Kidney (tissue), 14 donors: ENCODE measurements around the gene UBXN6. TPM values are rescaled to one million over a fixed set of nuclear protein-coding genes. Genes with fewer than 3 reads are reported as not detected.

Experiments
- DNase-seq, 5 donors: peaks; one replicate each; pipeline ENCODE4 v3.0.0-alpha.2; 2013 to 2020
- FAIRE-seq: peaks from 2 replicates; lab custom pipeline; 2012; peaks lifted over from hg19 to GRCh38; lab: Jason Lieb, UNC
- H3K27ac ChIP-seq, 2 donors: one replicate each; pipeline ENCODE4 v1.7.0; 2013; ENCODE audit warnings: low read depth in 2 of 2, low read length in 2 of 2, inconsistent platforms in 1 of 2
- H3K27me3 ChIP-seq: one replicate; pipeline ENCODE4 v1.7.1; 2013; ENCODE audit warnings: low read length, inconsistent platforms; ENCODE audit not compliant: control insufficient read depth, insufficient read depth
- H3K36me3 ChIP-seq, 3 donors: one replicate each; pipeline versions ENCODE4 v1.7.0 to v1.7.1; 2013; ENCODE audit warnings: low read length in 3 of 3, control low read depth in 1 of 3, inconsistent platforms in 1 of 3; ENCODE audit not compliant: insufficient read depth in 3 of 3, control insufficient read depth in 2 of 3
- H3K4me1 ChIP-seq, 3 donors: one replicate each; pipeline versions ENCODE4 v1.7.0 to v1.7.1; 2013; ENCODE audit warnings: low read length in 3 of 3, inconsistent platforms in 1 of 3, low read depth in 1 of 3; ENCODE audit not compliant: control insufficient read depth in 2 of 3, insufficient read depth in 2 of 3
- H3K4me3 ChIP-seq, 3 donors: one replicate each; pipeline versions ENCODE4 v1.7.0 to v1.8.1; 2013; ENCODE audit warnings: low read length in 3 of 3, control low read depth in 1 of 3, inconsistent platforms in 1 of 3
- H3K9ac ChIP-seq, 3 donors: one replicate each; pipeline versions ENCODE4 v1.7.0 to v1.7.1; 2013; ENCODE audit warnings: low read length in 3 of 3, control low read depth in 1 of 3, inconsistent platforms in 1 of 3
- H3K9me3 ChIP-seq, 3 donors: one replicate each; pipeline versions ENCODE4 v1.7.0 to v1.7.1; 2013; ENCODE audit warnings: low read length in 3 of 3, control low read depth in 1 of 3, inconsistent platforms in 1 of 3; ENCODE audit not compliant: control insufficient read depth in 2 of 3, insufficient read depth in 1 of 3
- CTCF ChIP-seq: IDR thresholded peaks from 3 replicates; pipeline ENCODE4 v1.5.1; 2012; ENCODE audit warnings: mild to moderate bottlenecking, moderate library complexity, borderline replicate concordance; ENCODE audit not compliant: insufficient read depth; ENCODE audit errors: extremely low read depth
- intact Hi-C: fragments of 100-400 bp; cut with DNase I; formaldehyde crosslinking; loops from one replicate; pipeline ENCODE4 v1.11.1; 2022
- polyA plus RNA-seq: library from polyadenylated mRNA; stranded (reverse); fragments of 350-450 nt; fragmentation: Illumina TruSeq; extraction: RNeasy Lipid Tissue Mini Kit (QIAGEN cat#74804); gene quantifications from one replicate; pipeline ENCODE4 v1.2.3, GENCODE V29; 2014; ENCODE audit warnings: low read depth, low replicate concordance; ENCODE audit not compliant: insufficient read depth
- total RNA-seq: library from RNA; stranded (reverse); fragmentation: NEBNext Ultra II Directional; extraction: Animal tissue kit (Norgen Biotek cat#: 25700); gene quantifications from one replicate; pipeline ENCODE4 v1.2.1, GENCODE V29; 2021
- donor health status: control.
- donor health status: control.
- donor health status: control.
- donor health status: control.
- donor health status: control.
- donor health status: DM: yes; HTN: yes; CAD: no.
- donor health status: Normal renal cell carcinoma (clear cell type).

UBXN6 gene
- total and polyA plus RNA-seq, 2 donors from 2014 or later = 110 to 177 TPM

- Histone ChIP-seq H3K36me3 (peaks cover 7 to 12% (median 7%) of the 10 kb centered on the region in 3 donors), H3K4me3 (no peak overlapping the region), H3K9ac (no peak overlapping the region), H3K27me3 (no peaks in the 10 kb centered on the region), H3K4me1 (peaks cover 0 to 3% (median 0%) of the 10 kb centered on the region in 3 donors), H3K9me3 (peaks cover 0 to 3% (median 0%) of the 10 kb centered on the region in 3 donors), H3K27ac (no peak overlapping the region)
- no peak for TF ChIP-seq CTCF
- FAIRE-seq (no peak), DNase-seq (no peak)
- intact Hi-C loops = no loop called here
Observed at GRCh38 chr19:4487572-4487971, 30.0 kb upstream of the UBXN6 start.

- Histone ChIP-seq H3K36me3 (peaks cover 0 to 3% (median 3%) of the 10 kb centered on the region in 3 donors), H3K27ac (no peak overlapping the region), H3K9me3 (no peaks in the 10 kb centered on the region), H3K9ac (no peak overlapping the region), H3K4me1 (no peaks in the 10 kb centered on the region), H3K4me3 (no peak overlapping the region), H3K27me3 (no peaks in the 10 kb centered on the region)
- no peak for TF ChIP-seq CTCF
- DNase-seq (no peak), FAIRE-seq (no peak)
- intact Hi-C loops = no loop called here
Observed at GRCh38 chr19:4483385-4483784, 25.8 kb upstream of the UBXN6 start.

- FAIRE-seq (no peak), DNase-seq (no peak)
- Histone ChIP-seq H3K9me3 (no peaks in the 10 kb centered on the region), H3K4me1 (no peaks in the 10 kb centered on the region), H3K9ac (no peak overlapping the region), H3K4me3 (no peak overlapping the region), H3K36me3 (peaks cover 0 to 2% (median 0%) of the 10 kb centered on the region in 3 donors), H3K27me3 (no peaks in the 10 kb centered on the region), H3K27ac (no peak overlapping the region)
- no peak for TF ChIP-seq CTCF
- intact Hi-C loops = no loop called here
Observed at GRCh38 chr19:4482721-4483364, 25.2 kb upstream of the UBXN6 start.
